Fibroblast of peridontal ligament (primary cell): Measurements from ENCODE around the gene ADAM17.
A peak's percentile ranks its signal among the peaks of the same experiment; 100 is the strongest.
"Not testable (repeated sequence)": the region's sequence is repeated elsewhere in the genome, so short reads cannot be mapped to it uniquely, and the experiment has no call there.

Experiments used
- DNase-seq: peaks from one replicate; pipeline ENCODE4 v3.0.0-alpha.2; 2010; ENCODE audit errors: extremely low read depth

ADAM17 gene

DNA sequence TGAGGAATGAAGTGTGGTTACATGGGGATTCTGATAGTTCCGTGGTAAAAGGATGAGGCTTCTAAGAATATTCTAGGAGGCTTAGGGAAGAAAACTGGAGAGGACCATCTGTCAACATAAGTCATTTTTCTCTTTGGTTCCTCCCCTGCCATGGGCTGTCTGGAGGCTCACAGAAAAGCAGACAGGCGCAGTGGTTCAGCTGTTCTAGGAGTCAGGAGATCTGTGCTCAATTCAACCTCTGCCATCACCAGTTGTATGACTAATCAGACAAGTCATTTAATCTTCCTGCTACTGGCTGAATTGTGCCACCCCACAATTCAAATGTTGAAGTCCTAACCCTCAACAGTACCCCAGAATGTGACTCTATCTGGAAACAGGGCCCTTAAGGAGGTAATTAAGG is 36.4 kb downstream of the ADAM17 start:
- no peak for DNase-seq

DNA sequence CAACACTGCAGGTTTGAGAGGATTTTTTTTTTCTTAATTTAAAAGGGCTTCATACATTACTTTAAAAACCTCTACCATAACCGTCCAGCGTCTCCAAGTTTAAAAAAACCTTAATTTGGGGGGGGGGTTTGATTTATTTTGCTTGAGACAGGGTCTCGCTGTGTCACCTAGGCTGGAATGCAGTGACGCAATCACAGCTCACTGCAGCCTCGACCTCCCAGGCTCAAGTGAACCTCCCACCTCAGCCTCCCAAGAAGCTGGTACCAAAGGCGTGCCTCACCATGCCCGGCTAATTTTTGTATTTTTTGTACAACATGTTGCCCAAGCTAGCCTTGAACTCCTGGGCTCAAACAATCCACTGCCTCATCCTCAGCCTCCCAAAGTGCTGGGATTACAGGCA is 36.9 kb downstream of the ADAM17 start:
- DNase-seq = no peak

DNA sequence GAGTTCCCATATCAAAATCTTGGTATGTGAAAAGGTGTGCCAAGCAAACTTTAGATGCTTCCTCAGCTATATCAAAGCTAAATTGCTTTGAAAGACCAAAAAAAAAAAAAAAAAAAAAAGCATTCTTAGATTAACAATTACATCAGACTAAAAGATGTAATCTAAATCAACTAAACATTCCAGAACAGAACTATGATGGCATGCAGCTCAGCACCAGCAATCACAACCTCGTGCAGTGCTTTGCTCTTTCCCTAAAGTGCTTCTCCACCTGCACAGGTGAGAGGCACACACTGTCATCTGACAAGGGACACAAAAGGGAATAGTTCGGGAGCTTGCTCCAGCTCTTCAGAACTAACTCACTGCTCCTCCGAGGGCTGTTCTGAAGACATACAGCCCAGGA is 37.5 kb downstream of the ADAM17 start:
- DNase-seq = no peak

DNA sequence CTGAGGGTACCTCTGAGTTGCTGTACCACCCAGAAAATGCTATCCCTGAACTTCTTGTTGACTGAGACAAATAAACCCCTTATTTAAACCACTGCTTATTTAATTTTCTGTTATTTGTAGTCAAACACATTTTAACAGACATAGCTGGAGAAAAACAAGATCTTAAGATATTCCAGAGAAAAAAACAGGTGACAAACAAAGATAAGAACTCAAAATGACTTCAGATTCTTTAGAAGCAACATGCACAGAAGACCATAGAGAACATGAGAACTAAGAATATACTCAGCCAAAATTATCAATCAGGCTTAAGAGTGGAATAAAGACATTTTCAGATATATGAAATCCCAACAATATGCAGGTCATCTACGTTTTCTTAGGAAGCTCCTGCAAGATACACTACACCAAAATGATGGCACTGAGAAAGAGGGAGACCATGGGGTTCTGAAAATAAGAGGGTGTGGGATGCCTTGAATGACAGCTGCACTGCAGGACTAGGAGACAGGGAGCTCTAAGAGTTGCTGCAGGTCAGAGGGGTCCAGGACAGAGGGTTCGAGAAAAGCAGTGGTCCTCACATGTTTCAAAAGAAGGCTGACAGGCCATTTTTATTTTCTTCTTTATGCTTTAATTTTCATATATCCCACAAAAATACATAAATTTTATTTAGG is 38.4 kb downstream of the ADAM17 start:
- DNase-seq = no peak

DNA sequence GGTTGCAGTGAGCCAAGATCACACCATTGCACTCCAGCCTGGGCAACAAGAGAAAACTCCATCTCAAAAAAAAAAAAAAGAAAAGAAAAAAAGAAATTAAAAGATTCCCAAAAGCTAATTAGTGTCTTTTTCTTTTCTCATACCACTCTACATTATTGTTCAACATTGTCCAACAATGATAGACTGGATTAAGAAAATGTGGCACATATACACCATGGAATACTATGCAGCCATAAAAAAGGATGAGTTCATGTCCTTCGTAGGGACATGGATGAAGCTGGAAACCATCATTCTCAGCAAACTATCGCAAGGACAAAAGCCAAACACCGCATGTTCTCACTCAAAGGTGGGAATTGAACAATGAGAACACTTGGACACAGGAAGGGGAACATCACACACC is 41.7 kb downstream of the ADAM17 start:
- not testable (repeated sequence) for DNase-seq

DNA sequence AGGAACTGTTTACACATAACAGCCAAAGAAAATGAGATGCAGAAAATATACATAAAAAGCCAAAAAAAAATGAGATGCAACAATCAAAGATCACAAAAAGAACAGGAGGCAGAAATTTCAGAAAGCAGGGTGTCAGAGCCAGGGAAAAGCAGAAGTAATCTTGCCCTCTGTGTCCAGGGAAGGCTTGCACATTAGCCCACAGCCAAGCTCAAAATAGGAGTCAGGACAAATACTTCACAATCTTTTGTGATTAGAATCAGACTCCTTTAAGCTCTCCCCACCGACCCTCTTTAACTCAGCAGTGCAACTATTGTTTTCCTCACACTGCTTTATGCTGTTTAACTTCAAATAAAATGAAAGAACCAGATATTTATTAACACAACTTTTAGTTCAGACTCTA is 46.7 kb downstream of the ADAM17 start:
- DNase-seq = no peak

DNA sequence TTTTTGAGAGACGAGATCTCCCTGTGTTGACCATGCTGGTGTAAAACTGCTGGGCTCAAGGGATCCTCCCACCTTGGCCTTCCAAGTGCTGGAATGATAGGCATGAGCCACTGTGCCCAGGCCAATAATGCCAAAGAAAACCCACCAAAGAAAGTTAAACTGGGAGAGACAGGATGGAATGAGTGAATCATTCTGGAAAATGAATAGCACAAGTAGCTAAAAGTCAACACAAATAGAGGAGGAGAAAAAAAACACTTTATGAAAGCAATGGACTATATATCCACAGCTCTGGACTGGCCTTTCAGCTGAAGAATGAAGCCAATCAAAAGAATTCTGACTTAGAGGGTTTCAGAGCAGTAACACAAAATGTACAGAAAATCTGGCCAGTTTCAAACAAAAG is 57.4 kb downstream of the ADAM17 start:
- DNase-seq = peak; percentile 45

DNA sequence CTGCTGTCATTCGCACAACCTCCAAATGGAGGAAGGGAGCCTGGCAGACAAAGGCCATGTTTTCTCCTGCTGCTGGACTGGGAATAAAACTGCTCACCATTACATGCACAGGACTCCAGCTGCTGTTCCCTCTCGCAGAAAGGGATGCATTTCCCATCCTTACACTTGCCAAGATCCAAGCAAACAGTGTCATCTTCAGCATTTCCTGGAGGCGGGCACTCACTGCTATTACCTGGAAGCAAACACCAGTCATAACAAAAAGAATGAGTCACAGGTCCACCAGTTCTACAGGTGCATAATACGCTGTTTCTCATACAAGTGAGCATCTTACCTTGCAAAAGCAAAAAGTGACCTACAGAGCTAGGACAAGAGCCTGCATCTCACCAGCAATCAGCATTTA is 58.6 kb downstream of the ADAM17 start:
- no peak for DNase-seq

DNA sequence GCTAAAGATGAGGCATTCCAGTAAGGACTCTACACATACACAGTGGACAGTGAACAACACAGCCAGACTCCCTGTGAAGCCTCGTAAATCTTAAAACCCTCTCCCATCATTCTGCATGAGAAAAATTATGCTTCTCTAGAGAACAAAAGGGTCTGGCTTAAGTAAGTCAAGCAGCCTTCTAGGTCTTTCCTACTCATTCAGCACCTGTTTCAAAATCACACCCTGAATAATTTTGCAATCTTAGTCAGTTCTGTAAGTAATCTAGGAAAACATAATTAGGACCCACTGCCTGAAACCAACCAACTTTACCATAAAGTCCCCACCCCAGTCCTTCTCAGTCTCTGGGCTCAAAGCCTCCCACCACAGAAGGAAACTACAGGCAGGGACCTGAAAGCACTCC is 61.5 kb downstream of the ADAM17 start:
- DNase-seq = no peak

DNA sequence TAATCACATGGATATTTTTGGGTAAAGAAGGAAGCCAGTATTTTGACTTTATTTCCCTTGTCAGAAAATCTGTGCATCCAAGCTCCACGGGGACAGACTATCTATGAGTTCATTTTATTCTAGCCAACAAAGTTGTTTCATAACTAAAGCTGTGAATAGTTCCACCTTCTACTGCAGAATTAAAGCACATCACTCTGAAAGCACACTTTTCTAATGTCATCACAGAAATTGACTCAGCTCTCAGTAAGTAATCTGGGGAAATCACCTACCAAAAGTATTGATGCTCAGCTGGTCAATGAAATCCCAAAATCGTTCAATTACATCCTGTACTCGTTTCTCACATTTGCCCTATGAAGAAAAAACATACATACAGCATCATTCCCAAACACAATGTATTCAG is 62.2 kb downstream of the ADAM17 start:
- no peak for DNase-seq

DNA sequence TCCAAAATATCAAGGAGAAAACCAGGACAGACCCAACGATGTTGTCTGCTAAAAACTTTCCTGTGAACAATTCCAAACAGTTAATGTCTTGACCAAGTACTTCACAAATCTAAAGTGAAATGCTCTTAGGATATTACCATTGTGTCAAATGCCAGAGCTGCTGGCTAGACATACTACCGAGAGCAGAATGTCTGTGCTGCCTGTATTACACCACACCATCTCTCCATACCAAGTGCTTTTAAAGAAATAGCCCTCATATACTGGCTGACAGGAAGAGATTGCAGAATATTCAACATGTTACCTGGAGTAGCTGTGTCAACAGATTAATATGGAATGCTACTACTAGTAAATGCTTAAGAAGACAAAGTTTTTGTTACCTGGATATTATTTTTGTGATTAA is 62.7 kb downstream of the ADAM17 start:
- no peak for DNase-seq

DNA sequence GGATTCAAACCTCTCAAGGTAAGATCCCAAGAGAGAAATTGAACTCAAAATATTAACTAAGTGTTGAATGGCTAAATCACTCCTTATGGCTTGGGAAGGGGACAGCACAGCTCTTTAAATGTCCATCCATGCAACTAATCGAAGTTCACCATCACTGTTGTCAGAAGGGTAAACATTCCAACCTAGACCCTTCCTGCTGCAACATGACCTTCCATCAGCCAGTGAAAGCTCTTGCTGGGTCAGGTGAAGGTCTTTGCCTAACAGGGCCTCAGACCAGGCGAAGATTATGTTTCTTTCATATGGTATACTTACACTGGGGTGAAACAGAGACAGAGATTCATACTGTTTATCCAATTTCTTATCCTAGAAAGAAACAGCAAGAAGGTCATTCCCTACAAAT is 64.8 kb downstream of the ADAM17 start:
- DNase-seq = no peak

DNA sequence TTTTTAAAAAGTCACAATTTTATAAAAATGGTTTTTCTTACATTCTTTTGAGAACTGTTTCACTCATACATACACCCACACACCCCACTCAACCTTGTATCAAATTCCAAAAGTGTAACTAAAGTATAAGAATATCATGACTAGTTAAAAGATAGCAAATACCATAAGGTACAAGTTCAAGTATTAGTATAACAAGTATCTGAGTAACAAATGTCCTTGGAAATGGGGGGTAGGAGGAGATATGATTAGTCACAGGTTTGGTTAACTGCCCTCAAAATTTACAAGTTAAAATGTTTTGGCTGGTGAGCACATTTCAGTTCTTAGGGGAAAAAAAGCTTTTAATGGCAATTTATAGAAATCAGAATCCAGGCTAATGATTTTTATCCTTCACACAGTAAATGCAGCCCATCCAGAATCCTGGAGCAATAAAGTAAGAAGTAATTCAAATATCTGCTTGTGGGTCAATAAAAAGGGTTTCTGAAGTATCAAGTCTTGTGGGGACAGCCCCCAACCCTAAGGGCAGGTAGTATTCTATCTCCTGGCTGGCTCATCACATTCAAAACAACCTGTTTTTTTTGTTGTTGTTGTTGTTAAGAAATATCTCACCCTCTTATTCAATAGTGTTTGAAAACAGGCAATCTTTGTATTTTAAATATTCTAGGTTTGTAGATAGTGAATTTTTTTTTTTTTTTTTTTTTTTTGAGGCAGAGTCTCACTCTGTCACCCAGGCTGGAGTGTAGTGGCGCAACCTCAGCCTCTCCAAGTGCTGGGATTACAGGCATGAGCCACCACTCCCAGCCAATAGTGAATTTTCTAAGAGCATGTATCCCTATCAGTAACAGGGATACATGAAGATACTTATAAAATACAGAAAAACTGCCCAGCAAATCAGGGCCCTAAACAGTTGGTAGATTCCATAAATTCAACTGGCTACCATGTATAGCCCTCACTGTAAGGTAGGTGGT is 66.8 kb downstream of the ADAM17 start:
- DNase-seq = peak; percentile 38

DNA sequence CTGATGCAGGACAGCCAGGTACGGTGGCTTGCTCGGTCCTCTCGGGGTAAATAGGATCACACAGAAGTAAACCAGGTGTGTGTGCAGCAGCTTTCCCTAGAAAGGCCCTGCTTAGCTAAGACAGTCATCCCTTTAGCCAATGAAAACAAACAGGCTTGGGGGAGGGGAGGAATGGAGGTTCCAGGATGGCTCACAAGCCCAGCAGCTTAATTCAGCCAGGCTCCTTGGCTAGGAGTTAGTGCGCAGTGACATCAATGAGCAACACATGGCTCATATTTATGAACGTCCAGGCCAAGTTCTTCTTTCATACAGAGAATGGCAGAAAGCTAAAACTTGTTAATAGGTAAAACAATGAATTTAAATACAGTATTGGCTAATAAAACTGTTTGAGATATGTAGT is 71.1 kb downstream of the ADAM17 start:
- peak; percentile 58 for DNase-seq

DNA sequence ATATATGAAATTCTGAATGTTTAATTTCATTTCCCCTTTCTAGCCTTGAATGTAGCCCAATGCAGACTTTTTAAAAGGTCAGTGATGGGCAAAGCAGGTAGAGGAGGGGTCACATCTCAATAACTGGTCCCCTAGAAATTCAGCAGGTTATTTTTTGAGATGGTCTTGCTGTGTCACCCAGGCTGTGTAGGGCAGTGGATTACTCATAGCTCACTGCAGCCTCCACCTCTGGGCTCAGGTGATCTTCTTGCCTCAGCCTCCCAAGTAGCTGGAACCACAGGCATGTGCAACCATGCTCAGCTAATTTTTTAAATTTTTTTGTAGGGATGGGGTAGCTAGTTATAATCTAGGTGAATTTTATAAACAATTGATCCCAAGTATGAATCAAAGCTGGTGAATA is 72.5 kb downstream of the ADAM17 start:
- no peak for DNase-seq

DNA sequence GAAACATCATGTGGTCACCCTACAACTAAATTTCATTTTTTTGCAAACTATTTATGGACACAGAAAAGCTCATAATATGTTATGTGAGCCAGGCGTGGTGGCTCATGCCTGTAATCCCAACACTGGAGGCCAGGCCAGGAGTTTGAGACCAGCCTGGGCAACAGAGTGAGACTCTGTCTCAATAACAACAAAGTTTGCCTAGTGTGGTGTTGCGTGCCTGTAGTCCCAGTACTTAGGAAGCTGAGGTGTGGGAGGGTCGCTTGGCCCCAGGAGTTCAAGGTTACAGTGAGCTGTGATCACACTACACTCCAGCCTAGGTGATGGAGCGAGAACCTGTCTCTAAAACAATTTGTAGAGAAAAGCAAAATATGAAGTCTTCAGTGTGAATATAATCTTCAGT is 75.5 kb downstream of the ADAM17 start:
- no peak for DNase-seq

DNA sequence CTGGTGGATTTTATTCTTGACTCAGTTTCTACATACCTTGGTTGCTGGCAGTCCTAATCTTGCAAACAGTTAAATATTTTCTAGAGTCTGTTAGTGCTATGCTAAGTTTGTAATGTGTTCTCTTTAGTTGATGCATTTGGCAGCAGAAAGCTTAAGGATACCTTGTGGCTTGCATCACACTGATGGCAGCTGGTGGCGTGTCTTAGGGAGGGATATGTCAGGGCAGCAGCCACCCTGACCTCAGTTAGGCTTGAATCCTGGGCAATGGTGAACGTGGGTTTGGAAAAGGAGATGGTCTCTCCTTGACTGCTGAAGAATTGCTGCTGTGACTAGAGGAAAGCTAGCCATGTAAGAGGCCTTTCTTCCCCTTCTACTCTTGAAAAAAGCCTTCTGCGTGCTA is 77.1 kb downstream of the ADAM17 start:
- no peak for DNase-seq

DNA sequence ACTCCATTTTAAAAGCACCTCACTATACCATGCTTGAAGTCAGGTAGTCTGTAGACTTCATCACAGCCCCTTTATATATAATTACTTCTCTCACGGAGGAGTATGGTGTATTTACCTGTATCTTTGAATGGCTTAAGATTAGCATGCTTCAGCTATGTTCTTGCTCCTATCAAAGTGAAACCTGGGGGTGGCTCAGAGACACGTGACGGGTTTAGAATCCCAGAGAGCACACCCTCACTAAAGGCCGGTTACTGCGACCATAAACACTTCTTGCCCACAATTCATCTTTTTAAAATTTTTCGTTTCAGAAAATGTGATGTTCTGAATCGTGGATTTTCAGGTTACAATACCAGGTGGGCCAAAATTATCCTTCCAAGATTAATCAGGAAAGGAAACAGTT is 77.7 kb downstream of the ADAM17 start:
- no peak for DNase-seq

DNA sequence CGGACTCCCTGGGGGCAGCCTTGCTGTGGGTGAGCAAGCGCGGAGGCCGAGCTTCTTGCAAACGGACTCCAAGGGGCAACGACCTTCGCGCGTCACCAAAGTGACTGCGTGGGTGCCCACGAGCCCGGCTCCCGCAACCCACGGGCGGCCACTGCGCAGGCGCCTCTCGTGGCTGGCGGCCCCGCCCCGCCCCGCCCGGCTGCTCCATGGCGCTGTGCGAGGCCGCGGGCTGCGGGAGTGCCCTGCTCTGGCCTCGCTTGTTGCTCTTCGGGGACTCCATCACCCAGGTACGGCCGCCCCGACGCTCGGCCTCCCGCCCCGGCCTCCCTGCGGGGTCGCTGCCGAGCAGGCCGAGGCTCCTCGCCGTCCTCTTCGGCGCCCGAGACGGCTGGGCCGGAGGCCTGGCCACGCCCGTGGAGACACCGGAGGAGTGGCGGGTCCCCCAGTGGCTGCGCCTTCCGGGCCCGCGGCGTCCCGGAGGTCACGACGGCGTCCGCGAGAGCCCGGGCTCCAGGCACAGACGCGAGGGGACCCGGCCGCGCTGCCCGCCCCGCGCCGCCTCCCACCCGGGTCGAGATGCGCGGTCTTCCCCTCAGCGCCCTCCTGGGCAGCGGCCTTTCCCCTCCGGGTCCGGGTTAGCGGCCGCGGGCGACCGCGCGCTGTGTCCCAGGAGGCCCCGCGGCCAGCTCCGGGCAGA is 81.1 kb downstream of the ADAM17 start, which contains the start of gene IAH1:
Gene IAH1, plus strand, starts transcription at position 191 of the 697 bp plus-strand sequence. Its CDS starts 16 bp downstream, at position 207.
- peak; percentile 24 for DNase-seq

DNA sequence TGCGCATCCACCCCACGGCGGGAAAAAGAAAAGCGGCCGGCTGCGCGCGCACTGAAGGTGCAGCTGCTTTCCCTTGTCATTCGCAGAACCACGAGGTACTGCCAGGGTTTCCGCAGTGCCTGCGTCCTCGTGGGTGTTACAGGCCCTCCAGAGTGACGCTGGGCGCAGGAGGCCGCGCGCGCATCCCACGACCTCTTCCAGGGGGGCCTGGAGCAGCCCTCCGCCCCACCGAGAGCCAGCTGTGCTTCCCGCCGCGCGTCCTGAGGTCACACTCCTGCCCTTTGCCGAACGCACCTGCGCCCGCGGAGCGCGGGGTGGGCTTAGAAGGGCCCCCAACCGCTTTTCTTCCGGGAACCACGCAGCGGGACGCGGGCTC is 81.7 kb downstream of the ADAM17 start:
- peak; percentile 23 for DNase-seq

DNA sequence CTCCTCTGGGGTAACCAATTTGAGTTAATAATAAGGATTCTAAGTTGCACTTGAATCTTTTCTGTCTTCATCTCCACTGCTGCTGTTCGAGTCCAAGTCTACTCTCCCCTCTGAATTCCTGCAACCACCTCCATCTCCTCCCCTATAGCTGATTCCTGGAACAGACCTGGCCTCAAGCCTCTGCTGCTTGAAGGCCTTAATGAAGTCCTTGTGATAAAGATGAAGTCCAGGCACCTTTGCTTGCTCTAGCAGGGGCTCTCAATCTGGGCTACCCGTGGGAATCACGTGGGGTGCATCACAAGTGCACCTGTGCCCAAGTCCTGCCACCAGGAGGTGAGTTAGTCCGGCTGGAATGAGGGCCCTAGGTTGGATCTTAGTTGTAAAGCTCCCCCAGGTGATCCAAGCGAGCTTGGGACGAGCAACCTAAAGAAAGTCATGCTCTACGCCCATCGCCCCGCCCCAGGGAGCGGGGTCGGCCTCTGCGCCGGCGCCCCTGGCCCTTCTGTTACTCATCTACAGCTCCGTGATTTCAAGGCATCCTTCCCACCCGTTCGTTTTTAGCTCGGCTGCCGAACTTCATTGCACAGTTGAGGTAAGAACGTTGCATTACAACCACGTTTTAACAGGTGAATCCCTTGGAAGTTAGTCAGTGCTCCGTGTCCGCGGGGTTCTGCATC is 82.2 kb downstream of the ADAM17 start:
- DNase-seq = no peak

DNA sequence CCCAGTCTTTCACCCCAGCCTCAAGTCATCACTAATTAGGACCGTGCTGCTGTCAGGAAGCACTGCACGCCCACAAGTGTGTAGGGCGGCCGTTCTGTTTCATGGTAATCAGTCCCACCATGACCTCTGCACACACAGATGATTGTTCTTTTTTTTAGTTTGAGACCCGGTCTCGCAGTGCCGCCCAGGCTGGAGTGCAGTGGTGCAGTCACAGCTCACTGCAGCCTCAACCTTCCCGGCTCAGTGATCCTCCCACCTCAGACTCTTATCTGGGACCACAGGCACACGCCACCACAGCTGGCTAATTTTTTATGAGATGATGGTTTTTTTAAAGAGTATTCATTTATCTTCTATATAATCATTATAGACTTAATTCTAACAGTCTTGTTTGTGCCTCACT is 83.1 kb downstream of the ADAM17 start:
- no peak for DNase-seq
